A375 (cell line): Measurements from ENCODE around the gene HBP1. TPM values are rescaled to one million over a fixed set of nuclear protein-coding genes. Genes with fewer than 3 reads are reported as not detected.

Experiments used
- total RNA-seq: library from RNA; depleted of rRNA; stranded (reverse); fragments of >200 nt; shearing (Covaris generic); gene quantifications from 2 replicates; pipeline ENCODE4 v1.2.3, GENCODE V29; 2014; rRNA removed

Gene HBP1
- total RNA-seq, result 32.4 and 36.3 TPM in 2 replicates

DNA sequence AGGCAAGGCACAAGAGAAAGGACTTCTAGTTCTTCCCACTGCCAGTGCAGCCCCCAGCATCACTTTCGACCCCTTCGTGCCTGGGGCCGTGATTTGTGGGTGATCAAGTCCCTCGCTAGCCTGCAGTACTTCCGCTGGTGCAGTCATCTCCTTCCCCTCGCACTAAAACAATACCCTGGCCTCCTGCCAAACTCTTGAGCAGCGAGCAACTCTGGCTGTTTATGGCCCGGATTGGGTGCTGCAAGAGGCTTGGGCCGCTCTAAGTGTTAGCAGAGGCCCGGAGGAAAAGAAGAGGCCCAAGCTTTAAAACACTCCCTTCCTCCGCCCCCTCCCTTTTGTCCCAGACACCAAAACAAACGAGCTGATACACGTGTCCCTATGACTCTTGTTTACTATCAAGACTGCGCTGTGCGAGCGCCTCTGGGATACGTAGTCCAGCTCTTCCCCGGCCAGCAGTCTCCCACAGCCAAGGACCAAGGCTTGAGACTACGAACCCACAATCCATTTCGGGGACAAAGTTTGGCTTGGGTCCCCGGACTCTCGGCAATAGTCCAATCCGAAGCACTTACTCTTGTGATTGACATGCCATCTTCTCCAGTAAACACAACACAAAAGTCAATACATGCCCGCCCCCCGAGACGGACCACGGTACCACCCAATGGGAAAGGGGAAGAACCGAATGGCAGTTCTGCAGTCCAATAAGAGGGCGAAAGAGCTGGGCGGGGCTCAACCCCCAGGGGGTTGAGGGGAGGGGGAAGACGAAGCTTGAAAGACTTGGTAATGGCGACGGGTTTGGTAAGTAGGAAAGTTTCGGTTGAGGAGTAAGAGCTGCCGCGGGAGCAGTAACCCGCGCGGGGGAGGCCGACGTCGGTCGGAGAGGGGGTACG, at the start of gene HBP1:
Gene HBP1 (plus strand): TSS at position 771 of the 887 bp plus-strand sequence. CDS start 10,891 bp downstream, outside the sequence.

Other genes starting within 250 kb of the HBP1 start
- gene PRKAR2B, start 124.3 kb upstream of the HBP1 start, total RNA-seq, result 8.6 and 9.7 TPM in 2 replicates